ENCODE measurements around the gene NAV2. TPM values are rescaled to one million over a fixed set of nuclear protein-coding genes. Genes with fewer than 3 reads are reported as not detected.

The NAV2 gene
- total RNA-seq, 1 experiment from 2014 or later = 32.3 TPM

- no peak for DNase-seq (ENCODE audit: low read depth)
Measured at GRCh38 chr11:19777377-19778102, 64.9 kb downstream of the NAV2 start.

- no peak for DNase-seq (ENCODE audit: low read depth)
Measured at GRCh38 chr11:19779740-19780139, 67.1 kb downstream of the NAV2 start.

GRCh38 chr11:19781351-19781750 lies 68.7 kb downstream of the NAV2 start:
- DNase-seq (ENCODE audit: low read depth) = no peak

DNA sequence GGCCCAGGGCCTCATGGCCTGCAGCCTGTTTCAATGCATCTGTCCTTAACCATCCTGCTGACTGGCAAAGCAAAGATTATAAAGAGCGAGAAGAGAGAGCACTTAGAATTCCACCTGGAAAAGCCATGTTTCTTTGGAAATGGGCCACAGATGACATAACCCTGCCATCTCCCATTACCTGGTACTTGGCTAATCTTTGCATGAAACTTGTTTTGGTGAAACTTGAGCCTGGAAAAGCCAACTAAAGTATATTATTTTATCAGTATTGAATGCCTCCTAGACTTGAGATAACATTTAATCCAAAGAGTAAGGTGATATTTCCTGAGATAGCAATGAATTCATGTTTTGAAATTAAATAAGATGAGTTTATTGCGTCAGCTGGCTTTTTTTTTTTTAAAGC lies 72.6 kb downstream of the NAV2 start:
- DNase-seq (ENCODE audit: low read depth) = no peak

- DNase-seq (ENCODE audit: low read depth) = no peak
Measured at GRCh38 chr11:19786644-19787043, 74.0 kb downstream of the NAV2 start.

- DNase-seq (ENCODE audit: low read depth) = no peak
Measured at GRCh38 chr11:19788435-19788834, 75.8 kb downstream of the NAV2 start.

DNA sequence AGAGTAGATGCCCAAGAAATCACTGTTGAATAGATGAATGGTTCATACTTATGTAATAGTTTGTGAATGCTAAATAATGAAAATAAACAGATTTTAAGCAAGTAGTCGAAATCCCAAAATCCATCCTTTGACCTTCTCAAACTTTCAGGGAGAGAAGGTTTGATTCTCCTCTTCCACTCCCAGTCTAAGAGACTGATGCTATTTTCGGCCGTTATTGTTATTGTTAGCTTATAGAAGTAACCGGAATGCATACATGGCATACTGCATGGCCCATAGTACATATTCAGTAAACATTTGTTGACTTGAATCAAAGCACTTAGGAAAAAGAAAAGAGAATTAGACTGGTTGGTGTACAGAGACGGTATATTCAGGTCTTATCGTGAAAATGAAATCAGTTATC lies 76.6 kb downstream of the NAV2 start:
- no peak for DNase-seq (ENCODE audit: low read depth)

DNA sequence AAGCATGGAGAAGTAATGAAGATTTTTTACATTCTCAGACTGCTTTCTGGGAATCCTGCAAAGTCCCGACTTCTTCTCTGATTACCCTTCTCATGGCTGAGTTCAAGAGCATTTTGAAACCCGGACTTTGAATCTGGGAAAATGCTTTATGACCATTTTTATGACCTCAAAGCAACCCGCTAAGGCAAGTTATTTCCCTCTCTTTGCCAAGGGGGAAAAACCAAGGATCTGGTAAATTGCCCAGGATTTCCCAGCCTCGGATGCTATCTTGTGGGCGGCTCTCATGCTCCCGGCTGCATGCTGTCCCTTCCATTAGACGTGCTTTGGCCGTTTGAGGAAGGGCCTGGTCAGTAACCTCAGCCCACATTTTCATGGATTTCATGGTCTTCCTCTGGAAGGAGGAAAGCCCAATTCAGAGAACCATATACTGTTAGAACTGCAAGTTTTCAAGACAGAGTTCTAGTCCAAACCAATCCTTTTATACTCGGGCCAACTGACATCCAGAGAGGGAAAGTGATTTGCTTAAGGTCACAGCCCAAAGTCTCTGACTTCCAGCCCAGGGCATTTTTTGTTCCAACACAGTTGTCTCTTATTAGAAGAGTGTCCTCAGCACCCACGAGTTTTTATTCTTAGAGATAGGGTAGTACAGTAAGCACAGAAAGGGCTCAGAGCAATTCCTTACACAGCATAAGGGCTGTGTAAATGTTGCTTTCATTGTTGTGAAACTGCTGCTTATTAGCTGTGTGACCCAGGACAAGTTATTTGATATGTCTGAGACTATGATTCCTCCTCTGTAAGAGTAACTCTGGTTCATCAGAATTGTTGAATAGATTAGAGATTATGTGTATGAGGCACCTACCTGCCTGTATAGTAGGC lies 77.4 kb downstream of the NAV2 start:
- no peak for DNase-seq (ENCODE audit: low read depth)

DNA sequence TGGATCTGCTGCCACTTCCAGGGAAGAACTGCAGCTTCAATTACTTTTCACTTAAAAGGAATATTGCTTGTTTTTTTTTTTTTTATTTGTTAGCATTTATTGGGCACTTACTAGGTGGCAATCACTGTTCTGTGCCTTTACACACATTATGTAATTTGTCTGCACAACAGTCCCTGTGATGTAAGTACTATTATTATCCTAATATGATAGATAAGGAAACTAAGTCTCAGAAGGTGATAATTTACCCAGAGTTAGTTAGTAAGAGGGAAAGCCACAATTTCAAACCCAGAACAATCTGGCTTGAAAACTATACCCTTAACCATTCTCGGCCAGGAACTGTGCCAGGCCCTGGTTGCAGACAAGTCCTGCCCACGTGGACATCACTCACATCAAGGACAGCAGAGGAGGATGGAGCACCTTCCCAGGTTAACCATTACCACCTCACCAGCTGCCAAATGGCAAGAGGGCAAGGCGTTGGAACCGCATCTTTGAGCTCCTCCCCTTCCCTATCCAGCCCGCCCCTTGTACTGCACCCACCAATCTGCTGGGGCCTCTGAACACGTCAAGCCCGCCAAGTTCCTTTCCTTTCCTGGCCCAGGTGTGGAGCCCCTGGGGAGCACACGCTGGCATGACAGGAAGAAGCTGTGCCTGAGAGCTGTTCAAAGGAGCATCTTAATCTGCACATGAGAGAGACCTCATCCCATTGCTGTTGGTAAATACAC lies 78.4 kb downstream of the NAV2 start:
- no peak for DNase-seq (ENCODE audit: low read depth)

GRCh38 chr11:19792510-19792909 lies 79.9 kb downstream of the NAV2 start:
- no peak for DNase-seq (ENCODE audit: low read depth)

- no peak for DNase-seq (ENCODE audit: low read depth)
Measured at GRCh38 chr11:19793326-19793725, 80.7 kb downstream of the NAV2 start.

GRCh38 chr11:19794161-19794560 lies 81.5 kb downstream of the NAV2 start:
- no peak for DNase-seq (ENCODE audit: low read depth)

DNA sequence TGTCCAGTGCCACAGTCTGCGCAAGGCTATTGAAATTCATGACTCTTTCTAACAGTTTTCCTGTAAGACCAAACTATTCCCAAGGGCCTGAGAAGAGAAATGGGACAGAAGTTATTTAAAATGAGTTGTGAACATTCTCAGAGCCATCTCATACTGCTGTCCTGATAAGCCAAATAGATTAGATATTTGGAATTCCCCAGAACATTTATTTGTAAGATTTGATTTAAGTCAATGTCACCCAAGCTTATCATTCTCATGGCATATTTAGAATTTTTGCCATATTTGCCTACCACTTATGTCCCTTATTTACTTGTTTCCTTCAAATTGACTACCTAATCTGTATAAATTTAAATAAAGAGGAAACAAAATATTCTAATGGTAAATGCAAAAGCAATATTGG lies 82.4 kb downstream of the NAV2 start:
- no peak for DNase-seq (ENCODE audit: low read depth)

DNA sequence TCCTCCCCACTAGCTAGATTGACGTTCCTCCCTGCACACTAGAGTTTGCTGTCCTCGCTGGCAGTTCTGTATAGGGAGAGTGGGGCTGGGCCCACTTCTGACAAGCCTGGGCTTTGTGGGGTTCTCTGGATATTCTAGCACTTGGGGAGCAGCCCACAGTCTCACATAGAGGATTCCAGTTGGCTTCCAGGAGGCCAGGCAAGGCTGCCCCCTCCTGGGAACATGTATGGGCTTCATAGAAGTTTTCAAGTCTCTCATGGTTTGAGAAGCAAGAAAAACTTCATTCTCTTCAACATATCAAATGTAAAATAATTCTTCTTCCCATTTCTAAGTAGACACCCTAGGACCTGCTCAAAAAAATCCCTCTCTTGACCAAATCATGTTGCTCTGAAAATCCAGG lies 87.5 kb downstream of the NAV2 start:
- no peak for DNase-seq (ENCODE audit: low read depth)

GRCh38 chr11:19800714-19801519 lies 88.3 kb downstream of the NAV2 start:
- no peak for DNase-seq (ENCODE audit: low read depth)

DNA sequence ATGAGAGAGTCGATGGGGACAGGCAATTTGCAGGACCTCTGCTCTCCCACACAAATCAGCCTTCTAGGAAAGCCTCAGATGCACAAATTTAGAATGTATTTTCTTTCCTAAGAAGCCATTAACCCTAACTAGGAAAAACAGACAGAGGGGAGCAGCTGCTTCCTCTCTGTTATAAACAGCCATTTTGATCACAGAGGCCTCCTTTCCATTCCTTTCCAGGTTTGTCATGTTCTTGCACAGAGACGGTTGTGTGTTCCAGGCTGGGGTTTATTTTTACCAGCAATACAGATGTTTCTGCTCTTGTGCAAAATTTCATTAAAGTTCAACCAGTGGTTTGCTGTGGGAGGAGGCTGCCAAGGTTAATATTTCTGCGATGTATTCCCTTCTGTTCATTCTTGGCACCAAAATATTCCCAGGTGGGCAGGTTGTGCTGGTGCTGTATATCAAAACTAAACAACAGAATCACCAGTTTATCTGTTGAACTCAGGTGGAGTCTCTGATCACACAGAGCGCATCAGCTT lies 90.2 kb downstream of the NAV2 start:
- DNase-seq (ENCODE audit: low read depth) = peak; percentile 24

- DNase-seq (ENCODE audit: low read depth) = no peak
Measured at GRCh38 chr11:19803506-19803998, 90.9 kb downstream of the NAV2 start.

DNA sequence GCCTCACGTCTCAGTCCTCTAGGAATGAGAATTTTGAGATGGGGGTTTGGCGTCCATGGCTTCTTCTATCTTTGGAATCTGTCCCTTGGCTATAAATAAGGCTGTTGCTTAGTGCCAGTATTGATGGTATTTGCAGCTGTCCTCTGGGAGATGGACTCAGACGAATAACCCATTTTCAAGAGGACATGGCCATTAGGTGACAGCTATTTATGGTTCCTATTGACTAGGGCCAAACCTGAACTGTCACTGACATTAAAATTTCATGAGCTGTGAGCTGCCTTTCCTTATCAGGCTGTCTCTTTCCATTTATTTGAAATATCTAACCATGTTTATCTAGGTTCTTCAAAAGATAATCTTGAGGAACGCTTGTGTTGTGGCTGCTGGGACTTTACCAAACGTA lies 92.7 kb downstream of the NAV2 start:
- no peak for DNase-seq (ENCODE audit: low read depth)

DNA sequence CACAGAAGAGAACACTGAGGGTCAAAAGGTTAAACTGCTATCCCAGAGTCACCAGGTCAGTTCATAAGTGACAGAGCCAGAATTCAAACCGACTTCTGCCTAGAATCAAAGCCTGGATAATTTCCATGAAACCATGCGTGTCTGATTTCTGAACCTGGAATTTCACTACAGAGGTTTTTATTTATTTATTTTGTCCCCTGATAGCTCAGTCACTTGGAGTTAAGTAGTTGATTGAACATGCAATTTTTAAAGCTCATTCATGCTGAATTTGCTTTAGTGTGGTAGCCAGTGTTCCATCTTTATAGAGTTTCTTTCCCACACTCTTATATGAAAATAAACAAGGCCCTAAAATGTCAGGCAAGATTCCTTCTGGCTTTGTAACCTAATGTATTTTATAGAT lies 93.2 kb downstream of the NAV2 start:
- DNase-seq (ENCODE audit: low read depth) = no peak

DNA sequence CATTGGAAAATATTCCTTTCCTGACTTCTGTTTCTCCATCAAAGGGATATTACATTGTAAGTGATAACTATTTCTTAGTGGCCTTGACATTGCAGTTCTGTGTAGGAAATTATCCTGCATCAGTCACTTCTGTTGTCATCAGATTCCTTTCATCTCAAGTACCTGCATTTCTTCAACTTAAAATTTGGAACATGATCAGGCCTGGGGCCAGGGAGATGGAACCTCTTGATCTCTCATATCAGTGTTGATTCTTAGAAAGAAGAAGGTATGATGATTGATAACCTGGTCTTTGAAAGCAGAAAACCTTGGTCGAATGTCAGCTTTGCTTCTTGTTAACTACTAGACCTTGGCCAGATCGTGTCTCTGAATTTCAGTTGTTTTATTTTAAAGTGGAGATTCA lies 93.6 kb downstream of the NAV2 start:
- no peak for DNase-seq (ENCODE audit: low read depth)

All from LHCN-M2 (cell line).